Measurements from ENCODE around the gene PTTG1IP2.
"Not testable (repeated sequence)": the region's sequence is repeated elsewhere in the genome, so short reads cannot be mapped to it uniquely, and the experiment has no call there.

The PTTG1IP2 gene

GRCh38 chr7:90469554-90469953 is at the start of gene PTTG1IP2:
TSS of gene PTTG1IP2 (plus strand) at chr7:90469639. CDS start at chr7:90469787, 148 bp downstream.
- DNase-seq, result no peak

GRCh38 chr7:90421651-90422050 is 47.8 kb upstream of the PTTG1IP2 start:
- no peak for DNase-seq

- DNase-seq, result no peak
Measured at GRCh38 chr7:90424720-90425119, 44.7 kb upstream of the PTTG1IP2 start.

GRCh38 chr7:90425376-90425775 is 44.1 kb upstream of the PTTG1IP2 start:
- DNase-seq, result no peak

- no peak for DNase-seq
Measured at GRCh38 chr7:90430614-90431460, 38.6 kb upstream of the PTTG1IP2 start.

GRCh38 chr7:90432752-90433151 is 36.7 kb upstream of the PTTG1IP2 start:
- DNase-seq, result no peak

- no peak for DNase-seq
Measured at GRCh38 chr7:90433221-90433620, 36.2 kb upstream of the PTTG1IP2 start.

- no peak for DNase-seq
Measured at GRCh38 chr7:90445633-90446032, 23.8 kb upstream of the PTTG1IP2 start.

GRCh38 chr7:90446137-90446899 is 23.1 kb upstream of the PTTG1IP2 start:
- no peak for DNase-seq

GRCh38 chr7:90453259-90453891 is 16.1 kb upstream of the PTTG1IP2 start:
- DNase-seq, result no peak

- DNase-seq, result no peak
Measured at GRCh38 chr7:90453931-90454330, 15.5 kb upstream of the PTTG1IP2 start.

GRCh38 chr7:90455163-90456030 is 14.0 kb upstream of the PTTG1IP2 start:
- DNase-seq, result peak; percentile 28 to 51

GRCh38 chr7:90458104-90458503 is 11.3 kb upstream of the PTTG1IP2 start:
- DNase-seq, result no peak

- DNase-seq, result no peak
Measured at GRCh38 chr7:90459888-90460287, 9.6 kb upstream of the PTTG1IP2 start.

- no peak for DNase-seq
Measured at GRCh38 chr7:90461219-90461618, 8.2 kb upstream of the PTTG1IP2 start.

- DNase-seq, result not testable (repeated sequence)
Measured at GRCh38 chr7:90463151-90463628, 6.2 kb upstream of the PTTG1IP2 start.

- DNase-seq, result no peak
Measured at GRCh38 chr7:90465816-90466215, 3.6 kb upstream of the PTTG1IP2 start.

- no peak for DNase-seq
Measured at GRCh38 chr7:90472805-90473540, 3.5 kb downstream of the PTTG1IP2 start.

- DNase-seq, result no peak
Measured at GRCh38 chr7:90473814-90474213, 4.4 kb downstream of the PTTG1IP2 start.

GRCh38 chr7:90474284-90475210 is 5.1 kb downstream of the PTTG1IP2 start:
- no peak for DNase-seq

Measured in NCI-H1930 (cell line).